Measurements from ENCODE around the gene PIM1.
"Not testable (repeated sequence)": the region's sequence is repeated elsewhere in the genome, so short reads cannot be mapped to it uniquely, and the experiment has no call there.

Gene PIM1

GRCh38 chr6:37185949-37186720 lies 16.2 kb downstream of the PIM1 start:
- not testable (repeated sequence) for H4K8ac ChIP-seq (ENCODE audit: low read depth, low read length); H2BK15ac ChIP-seq (ENCODE audit: low read length); H3K27ac ChIP-seq (replicated peaks; ENCODE audit: low read length); H3K27me3 ChIP-seq (ENCODE audit: control insufficient read depth in 3 of 3, insufficient read depth in 3 of 3, low read depth in 1 of 3, low read length in 3 of 3); H2AK5ac ChIP-seq (ENCODE audit: low read depth, low read length); H2BK12ac ChIP-seq (ENCODE audit: low read length); H3K18ac ChIP-seq (ENCODE audit: low read length); H3K23ac ChIP-seq (ENCODE audit: low read depth, low read length, poor library complexity); H3K79me1 ChIP-seq (ENCODE audit: low read depth, low read length); DNase-seq (ENCODE audit: low spot score); H3K4me3 ChIP-seq (ENCODE audit: low read length in 2 of 2); H3K4me2 ChIP-seq (ENCODE audit: insufficient read depth, low read length, poor library complexity, severe bottlenecking); H3K36me3 ChIP-seq (replicated peaks in 1 of 2; ENCODE audit: control insufficient read depth in 2 of 2, insufficient read depth in 2 of 2, low read length in 2 of 2); H3K9ac ChIP-seq (ENCODE audit: low read depth, low read length, poor library complexity); H2BK120ac ChIP-seq (ENCODE audit: low read depth, low read length); H3K9me3 ChIP-seq (replicated peaks in 1 of 2; ENCODE audit: control insufficient read depth in 2 of 2, insufficient read depth in 1 of 2, low read depth in 1 of 2, low read length in 2 of 2); H3K4me1 ChIP-seq (ENCODE audit: control insufficient read depth in 2 of 2, insufficient read depth in 1 of 2, low read depth in 1 of 2, low read length in 2 of 2); H2BK5ac ChIP-seq (ENCODE audit: low read length); H3K4ac ChIP-seq (ENCODE audit: low read length); H2AFZ ChIP-seq (ENCODE audit: low read length); H3K14ac ChIP-seq (ENCODE audit: low read length); H4K91ac ChIP-seq (ENCODE audit: low read depth, low read length, poor library complexity)
- WGBS, 2 donors (ENCODE audit: extremely low coverage in 2 of 2, insufficient read length in 2 of 2, insufficient replicate concordance in 1 of 2) = no CpG with 5 or more reads among the region's 6 CpGs

GRCh38 chr6:37187321-37188022 lies 17.5 kb downstream of the PIM1 start:
- no peaks in the 10 kb centered on the region for H3K79me1 ChIP-seq (ENCODE audit: low read depth, low read length)
- H3K27me3 ChIP-seq (ENCODE audit: control insufficient read depth in 3 of 3, insufficient read depth in 3 of 3, low read depth in 1 of 3, low read length in 3 of 3) = no peaks in the 10 kb centered on the region
- H2AK5ac ChIP-seq (ENCODE audit: low read depth, low read length) = no peak overlapping the region
- no peak overlapping the region for H3K4me3 ChIP-seq (ENCODE audit: low read length in 2 of 2)
- no peak overlapping the region for H3K4me2 ChIP-seq (ENCODE audit: insufficient read depth, low read length, poor library complexity, severe bottlenecking)
- H2BK120ac ChIP-seq (ENCODE audit: low read depth, low read length) = no peak overlapping the region
- H4K8ac ChIP-seq (ENCODE audit: low read depth, low read length) = no peak overlapping the region
- no peaks in the 10 kb centered on the region for H3K4me1 ChIP-seq (ENCODE audit: control insufficient read depth in 2 of 2, insufficient read depth in 1 of 2, low read depth in 1 of 2, low read length in 2 of 2)
- no peak overlapping the region for H3K14ac ChIP-seq (ENCODE audit: low read length)
- no peak overlapping the region for H2BK5ac ChIP-seq (ENCODE audit: low read length)
- H3K27ac ChIP-seq (replicated peaks; ENCODE audit: low read length) = no peak overlapping the region
- H3K9ac ChIP-seq (ENCODE audit: low read depth, low read length, poor library complexity) = no peak overlapping the region
- peak overlapping the region; percentile 57 for H3K18ac ChIP-seq (ENCODE audit: low read length)
- peak overlapping the region; percentile 66 for H3K4ac ChIP-seq (ENCODE audit: low read length)
- no peaks in the 10 kb centered on the region for H3K9me3 ChIP-seq (replicated peaks in 1 of 2; ENCODE audit: control insufficient read depth in 2 of 2, insufficient read depth in 1 of 2, low read depth in 1 of 2, low read length in 2 of 2)
- no peaks in the 10 kb centered on the region for H3K36me3 ChIP-seq (replicated peaks in 1 of 2; ENCODE audit: control insufficient read depth in 2 of 2, insufficient read depth in 2 of 2, low read length in 2 of 2)
- no CpG with 5 or more reads among the region's 7 CpGs for WGBS, 2 donors (ENCODE audit: extremely low coverage in 2 of 2, insufficient read length in 2 of 2, insufficient replicate concordance in 1 of 2)
- peak overlapping the region; percentile 83 for H2BK15ac ChIP-seq (ENCODE audit: low read length)
- H2AFZ ChIP-seq (ENCODE audit: low read length) = peak overlapping the region; percentile 56
- no peak overlapping the region for H2BK12ac ChIP-seq (ENCODE audit: low read length)
- no peak for DNase-seq (ENCODE audit: low spot score)
- H4K91ac ChIP-seq (ENCODE audit: low read depth, low read length, poor library complexity) = no peak overlapping the region
- H3K23ac ChIP-seq (ENCODE audit: low read depth, low read length, poor library complexity) = no peak overlapping the region

GRCh38 chr6:37188962-37189510 lies 19.1 kb downstream of the PIM1 start:
- Histone ChIP-seq H3K14ac (ENCODE audit: low read length) (no peak overlapping the region), H3K18ac (ENCODE audit: low read length) (no peak overlapping the region), H2BK12ac (ENCODE audit: low read length) (no peak overlapping the region), H3K36me3 (replicated peaks in 1 of 2; ENCODE audit: control insufficient read depth in 2 of 2, insufficient read depth in 2 of 2, low read length in 2 of 2) (no peaks in the 10 kb centered on the region), H2BK120ac (ENCODE audit: low read depth, low read length) (no peak overlapping the region), H3K23ac (ENCODE audit: low read depth, low read length, poor library complexity) (no peak overlapping the region), H3K27me3 (ENCODE audit: control insufficient read depth in 3 of 3, insufficient read depth in 3 of 3, low read depth in 1 of 3, low read length in 3 of 3) (peaks cover 0 to 3% (median 0%) of the 10 kb centered on the region in 3 experiments), H2BK15ac (ENCODE audit: low read length) (no peak overlapping the region), H4K91ac (ENCODE audit: low read depth, low read length, poor library complexity) (no peak overlapping the region), H3K9ac (ENCODE audit: low read depth, low read length, poor library complexity) (no peak overlapping the region), H3K27ac (replicated peaks; ENCODE audit: low read length) (no peak overlapping the region), H3K4me1 (ENCODE audit: control insufficient read depth in 2 of 2, insufficient read depth in 1 of 2, low read depth in 1 of 2, low read length in 2 of 2) (no peaks in the 10 kb centered on the region), H4K8ac (ENCODE audit: low read depth, low read length) (no peak overlapping the region), H3K9me3 (replicated peaks in 1 of 2; ENCODE audit: control insufficient read depth in 2 of 2, insufficient read depth in 1 of 2, low read depth in 1 of 2, low read length in 2 of 2) (no peaks in the 10 kb centered on the region), H2BK5ac (ENCODE audit: low read length) (no peak overlapping the region), H3K4me2 (ENCODE audit: insufficient read depth, low read length, poor library complexity, severe bottlenecking) (no peak overlapping the region), H3K4me3 (ENCODE audit: low read length in 2 of 2) (no peak overlapping the region), H3K79me1 (ENCODE audit: low read depth, low read length) (no peaks in the 10 kb centered on the region), H2AK5ac (ENCODE audit: low read depth, low read length) (no peak overlapping the region), H2AFZ (ENCODE audit: low read length) (no peak overlapping the region), H3K4ac (ENCODE audit: low read length) (no peak overlapping the region)
- no CpG with 5 or more reads among the region's 2 CpGs for WGBS, 2 donors (ENCODE audit: extremely low coverage in 2 of 2, insufficient read length in 2 of 2, insufficient replicate concordance in 1 of 2)
- no peak for DNase-seq (ENCODE audit: low spot score)

- no peak overlapping the region for H3K18ac ChIP-seq (ENCODE audit: low read length)
- no peak overlapping the region for H2BK120ac ChIP-seq (ENCODE audit: low read depth, low read length)
- H3K27me3 ChIP-seq (ENCODE audit: control insufficient read depth in 3 of 3, insufficient read depth in 3 of 3, low read depth in 1 of 3, low read length in 3 of 3) = peaks cover 0 to 3% (median 0%) of the 10 kb centered on the region in 3 experiments
- no peak overlapping the region for H2BK5ac ChIP-seq (ENCODE audit: low read length)
- no peak overlapping the region for H2AFZ ChIP-seq (ENCODE audit: low read length)
- H2AK5ac ChIP-seq (ENCODE audit: low read depth, low read length) = no peak overlapping the region
- H3K23ac ChIP-seq (ENCODE audit: low read depth, low read length, poor library complexity) = no peak overlapping the region
- no peak overlapping the region for H2BK12ac ChIP-seq (ENCODE audit: low read length)
- no CpG with 5 or more reads among the region's 1 CpG for WGBS, 2 donors (ENCODE audit: extremely low coverage in 2 of 2, insufficient read length in 2 of 2, insufficient replicate concordance in 1 of 2)
- no peak overlapping the region for H3K14ac ChIP-seq (ENCODE audit: low read length)
- H3K9me3 ChIP-seq (replicated peaks in 1 of 2; ENCODE audit: control insufficient read depth in 2 of 2, insufficient read depth in 1 of 2, low read depth in 1 of 2, low read length in 2 of 2) = no peaks in the 10 kb centered on the region
- H4K91ac ChIP-seq (ENCODE audit: low read depth, low read length, poor library complexity) = no peak overlapping the region
- H3K36me3 ChIP-seq (replicated peaks in 1 of 2; ENCODE audit: control insufficient read depth in 2 of 2, insufficient read depth in 2 of 2, low read length in 2 of 2) = no peaks in the 10 kb centered on the region
- no peak overlapping the region for H3K9ac ChIP-seq (ENCODE audit: low read depth, low read length, poor library complexity)
- H3K4ac ChIP-seq (ENCODE audit: low read length) = no peak overlapping the region
- no peak for DNase-seq (ENCODE audit: low spot score)
- no peak overlapping the region for H3K4me2 ChIP-seq (ENCODE audit: insufficient read depth, low read length, poor library complexity, severe bottlenecking)
- H3K4me1 ChIP-seq (ENCODE audit: control insufficient read depth in 2 of 2, insufficient read depth in 1 of 2, low read depth in 1 of 2, low read length in 2 of 2) = no peaks in the 10 kb centered on the region
- H2BK15ac ChIP-seq (ENCODE audit: low read length) = no peak overlapping the region
- no peak overlapping the region for H3K4me3 ChIP-seq (ENCODE audit: low read length in 2 of 2)
- H3K27ac ChIP-seq (replicated peaks; ENCODE audit: low read length) = no peak overlapping the region
- no peaks in the 10 kb centered on the region for H3K79me1 ChIP-seq (ENCODE audit: low read depth, low read length)
- no peak overlapping the region for H4K8ac ChIP-seq (ENCODE audit: low read depth, low read length)
Measured at GRCh38 chr6:37190159-37190535, 20.2 kb downstream of the PIM1 start.

Measured in neuronal stem cell (in vitro differentiated cells).